ENCODE measurements around the gene RGS19. TPM values are rescaled to one million over a fixed set of nuclear protein-coding genes. Genes with fewer than 3 reads are reported as not detected.

RGS19 gene
- total and polyA plus RNA-seq, 2 donors, result 27.2 to 42.8 TPM

GRCh38 chr20:64099086-64099786 lies 19.9 kb upstream of the RGS19 start:
- Histone ChIP-seq H3K36me3 (ENCODE audit: control insufficient read depth in 2 of 2, insufficient read depth in 2 of 2, low read length in 1 of 2) (no peaks in the 10 kb centered on the region), H3K9me3 (ENCODE audit: control insufficient read depth in 2 of 2, insufficient read depth in 1 of 2, low read length in 1 of 2) (no peaks in the 10 kb centered on the region), H3K4me3 (ENCODE audit: low read length in 2 of 2) (no peak overlapping the region), H3K27me3 (ENCODE audit: control insufficient read depth in 2 of 2, insufficient read depth in 1 of 2, low read length in 1 of 2) (peaks cover 22 to 43% of the 10 kb centered on the region in 2 donors), H3K4me1 (ENCODE audit: control insufficient read depth in 2 of 2, insufficient read depth in 2 of 2, low read length in 2 of 2) (peaks cover 0 to 16% of the 10 kb centered on the region in 2 donors), H3K27ac (ENCODE audit: low read depth in 1 of 2, low read length in 1 of 2) (no peak overlapping the region)
- WGBS, result 95% methylated on average over 21 of the region's 21 CpGs
- DNase-seq (ENCODE audit: low read depth in 6 of 9, low spot score in 9 of 9), result no peak

GRCh38 chr20:64098471-64099013 lies 19.2 kb upstream of the RGS19 start:
- H3K27ac ChIP-seq (ENCODE audit: low read depth in 1 of 2, low read length in 1 of 2), result no peak overlapping the region
- H3K4me3 ChIP-seq (ENCODE audit: low read length in 2 of 2), result no peak overlapping the region
- H3K36me3 ChIP-seq (ENCODE audit: control insufficient read depth in 2 of 2, insufficient read depth in 2 of 2, low read length in 1 of 2), result no peaks in the 10 kb centered on the region
- no peak for DNase-seq (ENCODE audit: low read depth in 6 of 9, low spot score in 9 of 9)
- WGBS, result 97% methylated on average over 28 of the region's 28 CpGs
- peaks cover 19 to 36% of the 10 kb centered on the region in 2 donors for H3K27me3 ChIP-seq (ENCODE audit: control insufficient read depth in 2 of 2, insufficient read depth in 1 of 2, low read length in 1 of 2)
- no peaks in the 10 kb centered on the region for H3K9me3 ChIP-seq (ENCODE audit: control insufficient read depth in 2 of 2, insufficient read depth in 1 of 2, low read length in 1 of 2)
- H3K4me1 ChIP-seq (ENCODE audit: control insufficient read depth in 2 of 2, insufficient read depth in 2 of 2, low read length in 2 of 2), result peaks cover 0 to 16% of the 10 kb centered on the region in 2 donors

- no peaks in the 10 kb centered on the region for H3K9me3 ChIP-seq (ENCODE audit: control insufficient read depth in 2 of 2, insufficient read depth in 1 of 2, low read length in 1 of 2)
- WGBS, result 81% methylated on average over 6 of the region's 6 CpGs
- H3K27me3 ChIP-seq (ENCODE audit: control insufficient read depth in 2 of 2, insufficient read depth in 1 of 2, low read length in 1 of 2), result peaks cover 4 to 22% of the 10 kb centered on the region in 2 donors
- no peak for DNase-seq (ENCODE audit: low read depth in 6 of 9, low spot score in 9 of 9)
- H3K27ac ChIP-seq (ENCODE audit: low read depth in 1 of 2, low read length in 1 of 2), result no peak overlapping the region
- no peaks in the 10 kb centered on the region for H3K36me3 ChIP-seq (ENCODE audit: control insufficient read depth in 2 of 2, insufficient read depth in 2 of 2, low read length in 1 of 2)
- H3K4me1 ChIP-seq (ENCODE audit: control insufficient read depth in 2 of 2, insufficient read depth in 2 of 2, low read length in 2 of 2), result peaks cover 0 to 12% of the 10 kb centered on the region in 2 donors
- H3K4me3 ChIP-seq (ENCODE audit: low read length in 2 of 2), result no peak overlapping the region
Measured at GRCh38 chr20:64096535-64096934, 17.2 kb upstream of the RGS19 start.

- no peak overlapping the region for H3K4me3 ChIP-seq (ENCODE audit: low read length in 2 of 2)
- no peaks in the 10 kb centered on the region for H3K9me3 ChIP-seq (ENCODE audit: control insufficient read depth in 2 of 2, insufficient read depth in 1 of 2, low read length in 1 of 2)
- peaks cover 3 to 16% of the 10 kb centered on the region in 2 donors for H3K27me3 ChIP-seq (ENCODE audit: control insufficient read depth in 2 of 2, insufficient read depth in 1 of 2, low read length in 1 of 2)
- DNase-seq (ENCODE audit: low read depth in 6 of 9, low spot score in 9 of 9), result no peak
- peaks cover 0 to 11% of the 10 kb centered on the region in 2 donors for H3K4me1 ChIP-seq (ENCODE audit: control insufficient read depth in 2 of 2, insufficient read depth in 2 of 2, low read length in 2 of 2)
- no peak overlapping the region for H3K27ac ChIP-seq (ENCODE audit: low read depth in 1 of 2, low read length in 1 of 2)
- no peaks in the 10 kb centered on the region for H3K36me3 ChIP-seq (ENCODE audit: control insufficient read depth in 2 of 2, insufficient read depth in 2 of 2, low read length in 1 of 2)
- WGBS, result 93% methylated on average over 11 of the region's 11 CpGs
Measured at GRCh38 chr20:64095927-64096326, 16.6 kb upstream of the RGS19 start.

GRCh38 chr20:64095455-64095854 lies 16.1 kb upstream of the RGS19 start:
- H3K27me3 ChIP-seq (ENCODE audit: control insufficient read depth in 2 of 2, insufficient read depth in 1 of 2, low read length in 1 of 2), result peaks cover under 1 to 11% of the 10 kb centered on the region in 2 donors
- WGBS, result 94% methylated on average over 4 of the region's 4 CpGs
- no peaks in the 10 kb centered on the region for H3K36me3 ChIP-seq (ENCODE audit: control insufficient read depth in 2 of 2, insufficient read depth in 2 of 2, low read length in 1 of 2)
- no peak overlapping the region for H3K4me3 ChIP-seq (ENCODE audit: low read length in 2 of 2)
- no peak overlapping the region for H3K27ac ChIP-seq (ENCODE audit: low read depth in 1 of 2, low read length in 1 of 2)
- H3K4me1 ChIP-seq (ENCODE audit: control insufficient read depth in 2 of 2, insufficient read depth in 2 of 2, low read length in 2 of 2), result peaks cover 0 to 10% of the 10 kb centered on the region in 2 donors
- no peaks in the 10 kb centered on the region for H3K9me3 ChIP-seq (ENCODE audit: control insufficient read depth in 2 of 2, insufficient read depth in 1 of 2, low read length in 1 of 2)
- no peak for DNase-seq (ENCODE audit: low read depth in 6 of 9, low spot score in 9 of 9)

- 94% methylated on average over 9 of the region's 9 CpGs for WGBS
- peaks cover 0 to 6% of the 10 kb centered on the region in 2 donors for H3K4me1 ChIP-seq (ENCODE audit: control insufficient read depth in 2 of 2, insufficient read depth in 2 of 2, low read length in 2 of 2)
- no peak overlapping the region for H3K27ac ChIP-seq (ENCODE audit: low read depth in 1 of 2, low read length in 1 of 2)
- H3K27me3 ChIP-seq (ENCODE audit: control insufficient read depth in 2 of 2, insufficient read depth in 1 of 2, low read length in 1 of 2), result peaks cover 0 to 17% of the 10 kb centered on the region in 2 donors
- no peak for DNase-seq (ENCODE audit: low read depth in 6 of 9, low spot score in 9 of 9)
- peaks cover 0 to 2% of the 10 kb centered on the region in 2 donors for H3K9me3 ChIP-seq (ENCODE audit: control insufficient read depth in 2 of 2, insufficient read depth in 1 of 2, low read length in 1 of 2)
- no peaks in the 10 kb centered on the region for H3K36me3 ChIP-seq (ENCODE audit: control insufficient read depth in 2 of 2, insufficient read depth in 2 of 2, low read length in 1 of 2)
- no peak overlapping the region for H3K4me3 ChIP-seq (ENCODE audit: low read length in 2 of 2)
Measured at GRCh38 chr20:64093013-64093503, 13.7 kb upstream of the RGS19 start.

GRCh38 chr20:64092258-64093012 lies 13.1 kb upstream of the RGS19 start:
- no peak for DNase-seq (ENCODE audit: low read depth in 6 of 9, low spot score in 9 of 9)
- Histone ChIP-seq H3K9me3 (ENCODE audit: control insufficient read depth in 2 of 2, insufficient read depth in 1 of 2, low read length in 1 of 2) (peaks cover 0 to 8% of the 10 kb centered on the region in 2 donors), H3K27me3 (ENCODE audit: control insufficient read depth in 2 of 2, insufficient read depth in 1 of 2, low read length in 1 of 2) (peaks cover 0 to 19% of the 10 kb centered on the region in 2 donors)

GRCh38 chr20:64091770-64092169 lies 12.5 kb upstream of the RGS19 start:
- Histone ChIP-seq H3K4me1 (ENCODE audit: control insufficient read depth in 2 of 2, insufficient read depth in 2 of 2, low read length in 2 of 2) (peaks cover 0 to 6% of the 10 kb centered on the region in 2 donors), H3K36me3 (ENCODE audit: control insufficient read depth in 2 of 2, insufficient read depth in 2 of 2, low read length in 1 of 2) (no peaks in the 10 kb centered on the region), H3K27ac (ENCODE audit: low read depth in 1 of 2, low read length in 1 of 2) (no peak overlapping the region), H3K4me3 (ENCODE audit: low read length in 2 of 2) (no peak overlapping the region), H3K27me3 (ENCODE audit: control insufficient read depth in 2 of 2, insufficient read depth in 1 of 2, low read length in 1 of 2) (peaks cover 0 to 21% of the 10 kb centered on the region in 2 donors), H3K9me3 (ENCODE audit: control insufficient read depth in 2 of 2, insufficient read depth in 1 of 2, low read length in 1 of 2) (peaks cover under 1 to 11% of the 10 kb centered on the region in 2 donors)
- WGBS, result 69% methylated on average over 16 of the region's 16 CpGs
- DNase-seq (ENCODE audit: low read depth in 6 of 9, low spot score in 9 of 9), result peak in 1 of 9 donors; percentile 39

More at GRCh38 chr20:64092258-64093012, 13.1 kb upstream of the RGS19 start:
- Histone ChIP-seq H3K4me1 (ENCODE audit: control insufficient read depth in 2 of 2, insufficient read depth in 2 of 2, low read length in 2 of 2) (peaks cover 0 to 6% of the 10 kb centered on the region in 2 donors), H3K4me3 (ENCODE audit: low read length in 2 of 2) (no peak overlapping the region), H3K27ac (ENCODE audit: low read depth in 1 of 2, low read length in 1 of 2) (no peak overlapping the region), H3K36me3 (ENCODE audit: control insufficient read depth in 2 of 2, insufficient read depth in 2 of 2, low read length in 1 of 2) (no peaks in the 10 kb centered on the region)
- 89% methylated on average over 27 of the region's 27 CpGs for WGBS

GRCh38 chr20:64091340-64091739 lies 12.0 kb upstream of the RGS19 start:
- H3K27ac ChIP-seq (ENCODE audit: low read depth in 1 of 2, low read length in 1 of 2), result no peak overlapping the region
- no peaks in the 10 kb centered on the region for H3K36me3 ChIP-seq (ENCODE audit: control insufficient read depth in 2 of 2, insufficient read depth in 2 of 2, low read length in 1 of 2)
- no peak for DNase-seq (ENCODE audit: low read depth in 6 of 9, low spot score in 9 of 9)
- H3K27me3 ChIP-seq (ENCODE audit: control insufficient read depth in 2 of 2, insufficient read depth in 1 of 2, low read length in 1 of 2), result peaks cover 0 to 25% of the 10 kb centered on the region in 2 donors
- H3K9me3 ChIP-seq (ENCODE audit: control insufficient read depth in 2 of 2, insufficient read depth in 1 of 2, low read length in 1 of 2), result peaks cover 3 to 14% of the 10 kb centered on the region in 2 donors
- H3K4me1 ChIP-seq (ENCODE audit: control insufficient read depth in 2 of 2, insufficient read depth in 2 of 2, low read length in 2 of 2), result peaks cover 0 to 6% of the 10 kb centered on the region in 2 donors
- H3K4me3 ChIP-seq (ENCODE audit: low read length in 2 of 2), result no peak overlapping the region
- WGBS, result 95% methylated on average over 19 of the region's 19 CpGs

Measured in thymus (tissue), 11 donors.